DND-41 (cell line): ENCODE measurements around the gene DIS3L2.
A peak's percentile ranks its signal among the peaks of the same experiment; 100 is the strongest.
"Not testable (repeated sequence)": the region's sequence is repeated elsewhere in the genome, so short reads cannot be mapped to it uniquely, and the experiment has no call there.

Experiments used
- ATAC-seq: fragments of 200-7000 bp; cut with Tn5 transposase; 3 replicates; pipeline ENCODE4 v1.9.1; 2021; ENCODE audit warnings: low read depth; ENCODE audit not compliant: insufficient read depth
- DNase-seq: peaks from one replicate; pipeline ENCODE4 v3.0.0-alpha.2; 2020
- H2AFZ ChIP-seq: 2 replicates; pipeline ENCODE4 v1.6.0; 2012; ENCODE audit warnings: low read depth, low read length
- H3K27ac ChIP-seq: 2 replicates; pipeline ENCODE4 v1.5.1; 2012; ENCODE audit warnings: low read length, inconsistent platforms
- H3K27me3 ChIP-seq: fragments of 200-600 bp; sonication (generic); 2 replicates; pipeline ENCODE4 v1.6.0; 2012; ENCODE audit warnings: low read length, mild to moderate bottlenecking, inconsistent platforms; ENCODE audit not compliant: insufficient read depth, poor library complexity
- H3K36me3 ChIP-seq: 2 replicates; pipeline ENCODE4 v1.5.1; 2012; ENCODE audit warnings: low read length, inconsistent platforms; ENCODE audit not compliant: insufficient read depth
- H3K4me1 ChIP-seq: 2 replicates; pipeline ENCODE4 v1.5.1; 2012; ENCODE audit warnings: mild to moderate bottlenecking, low read length; ENCODE audit not compliant: insufficient read depth
- H3K4me2 ChIP-seq: 2 replicates; pipeline ENCODE4 v1.6.0; 2012; ENCODE audit warnings: mild to moderate bottlenecking, moderate library complexity, low read length, inconsistent platforms; ENCODE audit not compliant: insufficient read depth
- H3K4me3 ChIP-seq, 2 experiments: fragments of 200-600 bp in 1 of 2; shearing (Covaris generic) in 1 of 2; 2 replicates each; pipeline ENCODE4 v1.5.1; 2012 to 2016; ENCODE audit warnings: inconsistent platforms in 2 of 2, low read length in 2 of 2, mild to moderate bottlenecking in 2 of 2, low read depth in 1 of 2, moderate library complexity in 1 of 2
- H3K79me2 ChIP-seq: 2 replicates; pipeline ENCODE4 v1.6.0; 2012; ENCODE audit warnings: low read length, inconsistent platforms; ENCODE audit not compliant: insufficient read depth
- H3K9ac ChIP-seq: 2 replicates; pipeline ENCODE4 v1.6.0; 2012; ENCODE audit warnings: low read depth, mild to moderate bottlenecking, inconsistent platforms, low read length, moderate library complexity
- H3K9me3 ChIP-seq: 2 replicates; pipeline ENCODE4 v1.5.1; 2012; ENCODE audit warnings: low read length, moderate library complexity, mild to moderate bottlenecking, inconsistent platforms; ENCODE audit not compliant: insufficient read depth, severe bottlenecking
- H4K20me1 ChIP-seq: 2 replicates; pipeline ENCODE4 v1.6.0; 2012; ENCODE audit warnings: low read length; ENCODE audit not compliant: insufficient read depth
- CTCF ChIP-seq: IDR thresholded peaks from 2 replicates; pipeline ENCODE4 v1.5.1; 2012; ENCODE audit warnings: borderline replicate concordance, low read length, moderate library complexity, mild to moderate bottlenecking; ENCODE audit not compliant: poor library complexity, severe bottlenecking; ENCODE audit errors: extremely low read depth
- EZH2 ChIP-seq: IDR thresholded peaks from 3 replicates; pipeline ENCODE4 v1.6.1; 2012; ENCODE audit warnings: borderline replicate concordance, low read depth, mild to moderate bottlenecking, moderate library complexity, low read length, inconsistent platforms; ENCODE audit not compliant: severe bottlenecking

DIS3L2 gene

DNA sequence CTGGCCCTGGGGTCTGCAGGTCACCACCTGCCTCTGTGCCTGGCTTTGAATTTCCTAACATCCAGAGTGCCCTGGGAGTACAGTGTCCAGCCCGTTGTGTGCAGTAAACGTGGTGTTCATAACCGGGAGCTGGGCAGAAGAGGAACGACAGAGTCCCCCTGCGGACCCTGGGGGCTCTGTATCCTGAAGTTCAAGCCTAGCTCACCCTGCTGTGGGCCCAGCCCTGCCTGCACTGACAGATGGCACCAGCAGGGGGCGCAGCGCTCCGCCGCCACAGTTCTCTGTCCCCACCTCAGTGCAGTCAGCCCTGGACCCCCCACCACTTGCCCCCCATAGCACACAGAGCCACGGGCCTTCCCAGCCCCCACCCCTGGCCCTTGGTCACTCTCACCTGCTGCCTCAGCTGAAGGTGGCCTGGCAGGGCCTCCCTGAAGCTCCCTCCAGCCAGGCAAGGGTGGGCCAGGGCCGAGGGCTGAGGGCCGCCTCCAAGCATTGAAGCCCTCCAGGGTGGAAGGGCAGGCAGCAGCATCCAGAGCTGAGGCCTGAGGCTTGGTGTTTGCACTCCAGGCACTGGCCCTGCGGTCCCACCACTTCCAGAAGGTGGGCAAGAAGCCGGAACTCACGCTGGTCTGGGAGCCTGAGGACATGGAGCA, 373.8 kb downstream of the DIS3L2 start:
- TF ChIP-seq CTCF = peak; percentile 58
- H2AFZ ChIP-seq, H4K20me1 ChIP-seq, H3K27ac ChIP-seq, H3K4me2 ChIP-seq, H3K36me3 ChIP-seq, H3K9me3 ChIP-seq, H3K79me2 ChIP-seq, H3K9ac ChIP-seq, H3K4me1 ChIP-seq, H3K4me3 ChIP-seq, H3K27me3 ChIP-seq, DNase-seq: not testable (repeated sequence)
- peak; percentile 77 for ATAC-seq

DNA sequence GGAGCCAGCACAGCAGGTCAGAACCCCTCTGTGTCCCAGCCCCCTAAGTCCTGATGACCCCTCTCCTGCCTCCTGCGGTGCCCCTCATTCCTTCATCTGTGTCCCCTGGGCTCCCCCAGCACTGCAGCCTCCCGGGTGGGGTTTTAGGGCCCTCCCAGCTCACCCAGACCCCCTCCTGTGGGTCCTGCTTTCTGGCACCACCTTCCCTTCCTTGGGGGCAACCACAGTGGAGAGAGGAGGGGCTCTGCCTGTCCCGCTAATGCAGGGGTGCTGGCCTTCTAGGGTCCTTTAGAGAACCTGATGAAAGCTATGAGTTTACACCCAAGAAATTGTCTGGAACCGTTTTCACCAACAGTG, 374.3 kb downstream of the DIS3L2 start:
- no peak overlapping the region for H3K4me2 ChIP-seq
- TF ChIP-seq CTCF (no peak), EZH2 (no peak)
- H3K4me1 ChIP-seq = no peaks in the 10 kb centered on the region
- no peak overlapping the region for H3K27ac ChIP-seq
- no peaks in the 10 kb centered on the region for H3K79me2 ChIP-seq
- no peaks in the 10 kb centered on the region; the same call in 1 of the 2 replicates for H4K20me1 ChIP-seq
- no peak overlapping the region for H3K9ac ChIP-seq
- no peaks in the 10 kb centered on the region for H3K9me3 ChIP-seq
- no peak overlapping the region for H3K4me3 ChIP-seq
- H3K36me3 ChIP-seq = 0 out of 2 replicates have a peak, but pooled peaks cover 4% of the 10 kb centered on the region
- H2AFZ ChIP-seq = no peak overlapping the region
- H3K27me3 ChIP-seq = no peaks in the 10 kb centered on the region
- DNase-seq = no peak
- ATAC-seq = no peak

- Histone ChIP-seq H3K9me3 (no peaks in the 10 kb centered on the region), H3K36me3 (0 out of 2 replicates have a peak, but pooled peaks cover 4% of the 10 kb centered on the region), H3K27me3 (no peaks in the 10 kb centered on the region), H3K27ac (no peak overlapping the region), H3K4me1 (no peaks in the 10 kb centered on the region), H2AFZ (no peak overlapping the region), H4K20me1 (no peaks in the 10 kb centered on the region; the same call in 1 of the 2 replicates), H3K9ac (no peak overlapping the region), H3K4me3 (no peak overlapping the region), H3K79me2 (no peaks in the 10 kb centered on the region), H3K4me2 (no peak overlapping the region)
- ATAC-seq (no peak), DNase-seq (no peak)
- no peak for TF ChIP-seq CTCF
- TF ChIP-seq EZH2 = no peak
Measured at GRCh38 chr2:232336241-232336736, 374.8 kb downstream of the DIS3L2 start.
